Osteocyte (in vitro differentiated cells): Measurements from ENCODE around the gene CDC42BPG. TPM values are rescaled to one million over a fixed set of nuclear protein-coding genes. Genes with fewer than 3 reads are reported as not detected.

ENCODE experiments used
- DNase-seq: peaks from one replicate; pipeline ENCODE4 v3.0.0; 2021; ENCODE audit warnings: mixed read lengths; ENCODE audit not compliant: unreplicated experiment; ENCODE audit errors: extremely low spot score
- H3K27ac Mint-ChIP-seq: one replicate; pipeline ENCODE4 v1.8.0; 2021; ENCODE audit warnings: mild to moderate bottlenecking, mixed read lengths; ENCODE audit not compliant: unreplicated experiment
- H3K27me3 Mint-ChIP-seq: one replicate; pipeline ENCODE4 v1.8.0; 2021; ENCODE audit warnings: mixed read lengths; ENCODE audit not compliant: unreplicated experiment
- H3K36me3 Mint-ChIP-seq: one replicate; pipeline ENCODE4 v1.8.0; 2021; ENCODE audit warnings: mixed read lengths; ENCODE audit not compliant: unreplicated experiment
- H3K4me1 Mint-ChIP-seq: one replicate; pipeline ENCODE4 v1.8.0; 2021; ENCODE audit warnings: mixed read lengths; ENCODE audit not compliant: unreplicated experiment
- H3K4me3 Mint-ChIP-seq: one replicate; pipeline ENCODE4 v1.8.0; 2021; ENCODE audit warnings: mild to moderate bottlenecking, moderate library complexity, mixed read lengths; ENCODE audit not compliant: unreplicated experiment
- H3K9me3 Mint-ChIP-seq: one replicate; pipeline ENCODE4 v1.8.0; 2021; ENCODE audit warnings: mixed read lengths; ENCODE audit not compliant: unreplicated experiment
- total RNA-seq: library from RNA; stranded (reverse); gene quantifications from 2 replicates; pipeline ENCODE4 v1.2.1, GENCODE V29; 2021
- TF ChIP-seq, protein P1 (sequence below): fragments of 200-600 bp; sonication (generic); IDR thresholded peaks from 2 replicates; pipeline ENCODE4 v1.5.0; 2021; ENCODE audit warnings: antibody characterized with exemption, mild to moderate bottlenecking, moderate library complexity

The CDC42BPG gene
- total RNA-seq, 1 donor from 2014 or later: 1.7 TPM

- Mint-ChIP-seq H3K4me3 (no peak overlapping the region), H3K27me3 (no peaks in the 10 kb centered on the region), H3K27ac (peak overlapping the region; percentile 77), H3K36me3 (peaks cover 15% of the 10 kb centered on the region), H3K4me1 (peaks cover 59% of the 10 kb centered on the region), H3K9me3 (no peaks in the 10 kb centered on the region)
- TF ChIP-seq, protein P1, sequence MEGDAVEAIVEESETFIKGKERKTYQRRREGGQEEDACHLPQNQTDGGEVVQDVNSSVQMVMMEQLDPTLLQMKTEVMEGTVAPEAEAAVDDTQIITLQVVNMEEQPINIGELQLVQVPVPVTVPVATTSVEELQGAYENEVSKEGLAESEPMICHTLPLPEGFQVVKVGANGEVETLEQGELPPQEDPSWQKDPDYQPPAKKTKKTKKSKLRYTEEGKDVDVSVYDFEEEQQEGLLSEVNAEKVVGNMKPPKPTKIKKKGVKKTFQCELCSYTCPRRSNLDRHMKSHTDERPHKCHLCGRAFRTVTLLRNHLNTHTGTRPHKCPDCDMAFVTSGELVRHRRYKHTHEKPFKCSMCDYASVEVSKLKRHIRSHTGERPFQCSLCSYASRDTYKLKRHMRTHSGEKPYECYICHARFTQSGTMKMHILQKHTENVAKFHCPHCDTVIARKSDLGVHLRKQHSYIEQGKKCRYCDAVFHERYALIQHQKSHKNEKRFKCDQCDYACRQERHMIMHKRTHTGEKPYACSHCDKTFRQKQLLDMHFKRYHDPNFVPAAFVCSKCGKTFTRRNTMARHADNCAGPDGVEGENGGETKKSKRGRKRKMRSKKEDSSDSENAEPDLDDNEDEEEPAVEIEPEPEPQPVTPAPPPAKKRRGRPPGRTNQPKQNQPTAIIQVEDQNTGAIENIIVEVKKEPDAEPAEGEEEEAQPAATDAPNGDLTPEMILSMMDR: no peak
- DNase-seq: no peak
Observed at GRCh38 chr11:64870893-64871466, 26.5 kb upstream of the CDC42BPG start.

DNA sequence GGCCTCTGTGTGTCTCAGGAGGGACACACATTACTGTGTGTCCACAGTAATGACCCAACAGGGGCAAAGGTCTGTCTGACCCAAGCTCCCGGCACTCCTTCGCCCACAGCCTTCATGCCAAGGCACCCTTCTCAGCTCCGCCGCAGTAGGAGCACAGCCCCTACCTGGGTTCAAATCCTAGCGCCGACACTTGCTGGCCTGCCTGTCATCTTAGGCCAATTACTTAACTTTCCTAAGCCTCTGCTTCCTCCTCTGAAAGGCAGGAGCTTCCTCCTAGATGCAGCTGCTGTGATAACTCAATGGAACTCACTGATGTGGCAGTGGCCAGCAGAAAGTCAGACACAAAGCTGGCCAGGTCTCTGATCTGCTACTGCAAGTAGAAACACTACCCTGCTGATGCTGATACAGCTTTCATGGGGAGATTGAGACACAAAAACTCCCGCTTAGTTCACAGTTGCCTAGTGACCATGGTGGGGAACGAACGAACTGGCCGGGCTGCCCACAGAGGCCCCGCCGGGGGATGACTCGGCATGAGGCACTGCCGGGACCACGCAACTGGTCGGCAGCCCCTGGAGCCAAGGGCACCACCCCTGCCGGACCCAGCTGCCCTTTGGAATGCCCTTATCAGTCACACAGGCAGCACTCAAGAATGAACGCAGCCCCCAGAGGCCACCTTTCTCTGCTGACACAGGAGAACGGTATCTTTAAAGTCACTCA lies 25.9 kb upstream of the CDC42BPG start:
- no peak for DNase-seq
- H3K36me3 Mint-ChIP-seq: peaks cover 15% of the 10 kb centered on the region
- H3K9me3 Mint-ChIP-seq: no peaks in the 10 kb centered on the region
- TF ChIP-seq, protein P1: no peak
- no peak overlapping the region for H3K4me3 Mint-ChIP-seq
- peak overlapping the region; percentile 77 for H3K27ac Mint-ChIP-seq
- peaks cover 58% of the 10 kb centered on the region for H3K4me1 Mint-ChIP-seq
- H3K27me3 Mint-ChIP-seq: no peaks in the 10 kb centered on the region

DNA sequence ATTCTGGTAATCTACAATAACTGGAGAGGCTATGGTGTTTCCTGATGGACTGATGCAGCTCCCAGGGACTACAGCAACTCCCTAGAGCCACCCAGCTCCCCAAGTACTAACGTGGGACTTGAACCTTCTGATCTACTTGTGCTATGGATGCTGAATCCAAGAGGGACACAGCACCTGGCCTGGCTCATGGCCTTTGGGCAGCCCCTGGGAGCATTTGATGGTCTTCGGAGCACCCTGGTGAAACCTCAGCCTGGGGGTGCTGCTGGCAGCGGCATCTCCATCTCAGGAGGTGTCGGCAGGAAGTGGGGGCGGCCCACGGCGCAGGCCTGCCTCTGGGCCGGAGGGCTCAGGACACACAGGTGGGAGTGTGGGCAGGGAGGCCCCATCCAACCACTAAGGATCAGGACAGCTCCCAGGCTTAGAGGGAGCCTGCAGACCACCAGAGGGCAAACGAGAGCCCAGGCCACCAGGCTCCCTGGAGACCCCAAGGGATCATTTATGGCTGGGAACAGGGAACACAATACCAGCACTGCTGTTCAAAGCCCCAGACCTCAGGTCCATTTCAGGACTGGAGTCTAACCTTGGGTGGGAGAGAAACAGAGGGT lies 25.2 kb upstream of the CDC42BPG start:
- Mint-ChIP-seq H3K4me1 (peaks cover 58% of the 10 kb centered on the region), H3K4me3 (no peak overlapping the region), H3K36me3 (peaks cover 15% of the 10 kb centered on the region), H3K27ac (peak overlapping the region; percentile 74), H3K27me3 (no peaks in the 10 kb centered on the region), H3K9me3 (no peaks in the 10 kb centered on the region)
- no peak for DNase-seq
- TF ChIP-seq, protein P1: peak; percentile 34

DNA sequence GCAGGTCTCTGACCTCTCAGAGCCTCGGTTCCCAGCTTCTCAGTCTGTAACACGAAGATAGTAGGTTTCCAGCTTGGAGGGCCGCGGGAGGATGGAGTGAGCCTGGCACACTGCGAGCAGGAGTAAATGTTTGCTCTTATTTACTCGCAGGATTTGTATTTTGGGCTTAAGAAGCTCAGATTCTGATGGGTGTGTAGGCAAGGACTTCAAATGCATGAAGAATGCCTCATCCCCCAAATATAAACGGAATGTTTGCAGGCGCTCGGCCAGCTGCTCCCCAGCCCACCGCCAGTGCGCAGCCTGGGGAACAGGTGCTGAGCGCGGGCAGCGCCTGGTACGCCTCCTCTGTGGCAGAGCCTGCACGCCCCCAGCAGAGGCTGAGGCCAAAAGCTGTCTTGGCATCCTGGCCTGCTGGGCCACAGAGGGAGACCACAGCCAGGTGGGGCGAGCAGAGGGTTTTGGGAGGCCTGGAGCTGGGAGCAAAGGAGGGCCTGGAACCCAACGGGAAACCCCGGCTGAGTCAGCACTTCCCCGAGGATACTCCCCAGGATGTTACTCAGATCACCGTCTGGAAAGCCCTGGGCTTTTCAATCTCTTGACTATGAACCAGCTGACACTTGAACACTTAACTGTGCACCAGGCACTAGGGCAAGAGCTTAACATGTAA lies 24.6 kb upstream of the CDC42BPG start:
- no peaks in the 10 kb centered on the region for H3K27me3 Mint-ChIP-seq
- peaks cover 58% of the 10 kb centered on the region for H3K4me1 Mint-ChIP-seq
- peaks cover 15% of the 10 kb centered on the region for H3K36me3 Mint-ChIP-seq
- no peak for DNase-seq
- no peaks in the 10 kb centered on the region for H3K9me3 Mint-ChIP-seq
- TF ChIP-seq, protein P1: no peak
- H3K4me3 Mint-ChIP-seq: no peak overlapping the region
- H3K27ac Mint-ChIP-seq: peak overlapping the region; percentile 74
